ENCODE measurements around the gene XPOT.
"Not testable (repeated sequence)": the region's sequence is repeated elsewhere in the genome, so short reads cannot be mapped to it uniquely, and the experiment has no call there.

DNA sequence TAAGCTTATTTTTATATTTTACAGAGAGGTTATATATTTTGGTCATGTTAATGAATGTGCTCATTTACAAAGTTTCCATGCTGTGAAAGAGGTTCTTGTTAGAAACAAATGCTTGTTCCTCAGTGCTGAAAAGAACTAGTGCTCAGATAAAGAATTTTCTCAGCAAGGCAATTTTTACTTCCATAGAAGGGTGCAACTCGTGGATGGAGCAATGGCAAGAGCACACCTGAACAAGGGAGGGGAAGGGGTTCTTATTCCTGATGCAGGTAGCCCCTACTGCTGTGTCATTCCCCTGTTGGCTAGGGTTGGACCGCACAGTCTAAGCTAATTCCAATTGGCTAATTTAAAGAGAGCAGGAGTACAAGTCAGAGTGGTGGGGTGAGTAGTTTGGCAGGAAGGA is 48.0 kb upstream of the XPOT start:
- TF ChIP-seq CTCF, POLR2A, EP300 (IDR thresholded peaks at IDR 0.05): not testable (repeated sequence)

Data from ovary (tissue), 3 donors.